Measurements from ENCODE around the gene PDZD8.
"Not testable (repeated sequence)": the region's sequence is repeated elsewhere in the genome, so short reads cannot be mapped to it uniquely, and the experiment has no call there.

The PDZD8 gene

DNA sequence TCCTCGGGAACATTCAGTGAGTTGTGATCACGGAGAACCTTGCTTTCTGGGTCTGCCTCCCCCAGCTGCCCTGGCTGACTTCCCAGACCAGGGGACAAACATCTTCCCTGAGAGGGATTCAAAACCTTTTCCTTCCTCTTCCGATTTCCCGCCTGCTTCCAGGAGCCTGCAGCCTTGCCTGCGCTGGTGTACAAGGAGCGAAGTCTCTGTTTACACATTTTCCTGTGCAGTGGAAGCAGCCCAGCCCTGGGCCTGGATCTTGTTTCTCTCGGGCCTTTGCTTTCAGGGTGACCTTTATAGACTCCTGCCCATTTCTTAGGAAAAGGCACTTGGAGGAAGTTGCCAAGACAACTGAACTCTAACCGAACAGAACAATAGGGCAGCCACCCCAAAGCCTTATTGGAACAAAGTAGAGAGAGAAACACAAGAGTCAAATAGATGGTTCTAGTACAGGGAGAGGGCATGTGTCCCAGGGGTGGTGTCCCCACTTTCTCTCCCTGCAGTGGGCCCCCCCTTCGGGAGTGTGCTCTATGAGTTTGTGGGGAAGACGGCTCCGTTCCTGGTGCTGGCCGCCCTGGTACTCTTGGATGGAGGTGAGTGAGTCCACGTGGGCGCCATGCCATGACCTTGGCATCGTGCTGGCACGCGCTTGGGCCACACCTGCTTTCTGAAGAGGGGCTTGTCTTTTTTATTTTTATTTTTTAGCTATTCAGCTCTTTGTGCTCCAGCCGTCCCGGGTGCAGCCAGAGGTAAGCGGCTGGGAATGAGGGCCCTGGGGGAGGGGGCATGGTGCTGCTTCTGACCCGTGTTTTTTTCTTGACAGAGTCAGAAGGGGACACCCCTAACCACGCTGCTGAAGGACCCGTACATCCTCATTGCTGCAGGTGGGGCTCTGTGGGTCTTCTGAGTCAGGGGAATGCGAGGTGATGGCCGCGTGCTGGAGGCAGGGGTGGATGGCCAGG lies 120.2 kb downstream of the PDZD8 start:
- DNase-seq (ENCODE audit: low read depth) = no peak

DNA sequence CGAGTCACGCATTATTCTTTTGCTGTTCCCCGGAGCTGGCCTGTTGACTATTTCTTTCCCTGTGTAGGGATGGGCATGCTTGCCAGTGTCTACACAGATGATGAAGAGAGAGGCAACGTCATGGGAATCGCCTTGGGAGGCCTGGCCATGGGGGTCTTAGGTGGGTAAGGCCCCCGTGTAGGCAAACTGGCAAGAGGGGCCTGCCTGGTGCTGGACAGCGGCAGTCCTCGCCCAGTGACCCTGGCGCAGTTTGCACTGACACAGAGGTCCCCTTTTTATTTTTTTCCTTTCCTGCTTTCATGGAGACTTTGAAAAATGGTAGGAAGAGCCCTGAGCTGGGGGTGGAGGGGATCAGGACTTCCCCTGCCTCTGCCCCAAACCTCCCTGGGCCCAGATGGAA lies 120.9 kb downstream of the PDZD8 start:
- DNase-seq (ENCODE audit: low read depth) = no peak

DNA sequence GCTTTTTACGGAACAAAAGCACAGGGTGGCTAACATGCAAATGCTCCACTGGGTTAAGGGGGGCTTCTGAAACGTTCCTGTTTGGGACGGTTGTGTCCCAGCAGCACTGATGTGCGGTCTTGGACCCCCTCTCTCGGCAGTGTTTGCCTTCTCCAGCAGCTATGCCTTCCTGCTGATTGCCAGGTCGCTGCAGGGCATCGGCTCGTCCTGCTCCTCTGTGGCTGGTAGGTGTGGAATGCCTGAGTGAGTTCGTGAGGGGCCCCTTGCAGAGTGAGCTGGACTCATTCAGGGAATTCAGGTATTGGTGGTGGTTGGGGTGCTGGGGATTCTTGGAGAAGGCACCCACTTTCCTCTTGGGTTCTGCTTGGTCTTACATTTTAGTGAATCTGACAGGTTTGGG lies 121.3 kb downstream of the PDZD8 start:
- no peak for DNase-seq (ENCODE audit: low read depth)

DNA sequence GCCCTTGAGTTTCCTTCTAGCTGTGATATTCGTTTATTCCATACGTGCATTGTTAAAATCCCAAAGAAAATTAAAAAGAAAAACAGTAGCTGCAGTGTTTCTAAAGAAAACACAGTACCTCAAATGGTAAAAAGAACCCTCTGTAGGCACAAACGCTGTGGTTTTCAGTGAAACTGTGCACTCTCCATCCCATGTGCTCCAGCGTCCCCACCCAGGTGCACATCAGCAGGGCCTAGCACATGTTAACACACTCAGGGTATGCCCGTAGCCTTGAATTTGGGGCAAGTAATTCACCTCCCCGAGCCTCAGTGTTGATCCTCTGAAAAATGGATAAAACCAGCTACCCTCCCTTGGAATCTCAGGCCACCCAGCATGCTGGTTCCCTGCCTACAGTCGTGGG lies 124.8 kb downstream of the PDZD8 start:
- no peak for DNase-seq (ENCODE audit: low read depth)

DNA sequence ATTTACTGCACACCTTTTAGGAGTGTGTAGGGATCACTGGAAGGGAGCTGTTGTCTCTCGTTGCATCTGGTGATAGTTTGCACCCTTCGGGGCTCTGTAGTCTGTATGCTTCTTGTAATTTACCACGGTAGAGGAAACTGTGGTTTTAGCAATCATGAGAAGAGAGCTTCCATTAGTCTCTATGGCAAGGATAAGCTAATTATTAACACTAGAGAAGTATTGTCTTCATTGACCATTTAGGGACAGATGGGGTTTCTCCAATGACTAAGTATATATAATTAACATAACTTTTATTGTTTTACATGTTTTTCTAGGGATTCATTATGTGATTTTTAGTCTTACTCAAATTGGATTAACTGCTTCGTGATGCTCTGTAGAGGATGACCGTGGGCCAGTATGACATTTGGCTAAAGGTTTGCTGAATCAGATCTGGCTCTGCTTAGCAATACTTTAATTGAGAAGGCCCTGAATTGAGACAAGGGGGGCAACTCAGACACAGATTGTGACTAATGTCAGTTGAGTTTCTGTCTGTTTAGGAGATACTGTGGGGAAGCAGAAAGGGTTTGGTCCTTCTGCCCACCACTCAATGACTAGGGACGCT lies 125.6 kb downstream of the PDZD8 start:
- no peak for DNase-seq (ENCODE audit: low read depth)

DNA sequence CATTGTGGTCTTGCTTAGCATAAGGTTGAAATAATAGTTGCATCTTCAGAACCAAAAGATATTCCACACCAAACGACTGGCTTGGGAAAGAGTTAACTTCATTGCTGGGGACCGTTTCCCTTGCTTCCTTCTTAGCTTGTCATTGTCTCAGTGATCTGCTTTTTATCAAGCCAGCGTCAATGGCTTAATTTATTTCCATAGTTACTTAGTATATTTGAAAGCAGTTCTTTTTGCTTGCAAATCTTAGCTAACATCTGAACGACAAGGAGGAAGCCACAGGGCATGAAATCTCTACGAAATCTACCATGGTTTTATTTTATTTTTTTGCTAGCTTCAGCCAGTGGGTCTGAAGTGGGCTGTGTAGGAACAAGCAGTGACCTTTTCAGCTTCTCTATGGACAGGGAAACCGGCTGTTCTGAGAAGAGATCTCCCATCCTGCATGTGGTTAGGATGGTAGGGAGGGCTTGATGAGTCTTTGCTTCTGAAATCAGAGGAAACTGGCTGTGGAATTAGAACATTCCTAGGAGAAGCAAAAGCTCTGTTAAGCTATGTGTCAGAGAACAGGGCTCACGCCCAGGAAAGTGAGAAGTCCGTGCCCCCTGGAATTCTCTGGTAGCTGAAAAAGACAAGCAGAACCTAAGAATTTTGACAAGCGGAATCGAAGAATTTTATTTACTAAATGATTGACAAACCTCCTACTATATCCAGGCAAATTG lies 126.3 kb downstream of the PDZD8 start:
- DNase-seq (ENCODE audit: low read depth) = peak; percentile 12

DNA sequence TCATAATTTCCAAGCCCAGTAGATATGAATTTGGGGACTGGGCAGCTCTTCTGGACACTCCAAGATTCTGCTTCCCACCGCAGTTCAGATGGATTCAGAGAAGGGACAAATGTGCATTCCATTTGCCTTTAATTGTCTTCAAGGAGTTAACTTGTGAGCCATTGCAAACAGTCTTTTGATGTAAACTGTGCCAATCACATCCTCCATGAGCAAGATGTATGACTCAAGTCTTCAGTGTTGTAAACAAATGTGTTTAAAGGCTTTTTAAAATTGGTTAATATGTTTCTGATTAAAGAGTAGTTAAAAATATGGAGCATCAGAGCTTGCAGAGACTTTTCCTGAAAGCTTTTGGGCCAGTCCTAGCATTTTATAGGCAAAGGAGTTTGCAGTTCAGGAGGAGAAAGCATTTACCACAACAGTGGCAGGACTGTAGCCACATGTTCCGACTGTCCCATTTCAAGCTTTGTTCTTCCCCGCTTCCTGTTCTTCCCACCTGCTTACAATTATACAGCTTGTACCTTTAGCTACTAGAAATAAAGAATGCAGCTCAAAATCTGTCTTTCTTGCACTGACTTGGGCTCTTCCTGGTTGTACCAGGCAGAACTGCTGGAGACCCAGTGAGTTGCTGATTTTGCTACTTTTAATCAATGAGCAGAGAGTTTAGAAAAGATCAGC lies 128.1 kb downstream of the PDZD8 start:
- DNase-seq (ENCODE audit: low read depth) = no peak

DNA sequence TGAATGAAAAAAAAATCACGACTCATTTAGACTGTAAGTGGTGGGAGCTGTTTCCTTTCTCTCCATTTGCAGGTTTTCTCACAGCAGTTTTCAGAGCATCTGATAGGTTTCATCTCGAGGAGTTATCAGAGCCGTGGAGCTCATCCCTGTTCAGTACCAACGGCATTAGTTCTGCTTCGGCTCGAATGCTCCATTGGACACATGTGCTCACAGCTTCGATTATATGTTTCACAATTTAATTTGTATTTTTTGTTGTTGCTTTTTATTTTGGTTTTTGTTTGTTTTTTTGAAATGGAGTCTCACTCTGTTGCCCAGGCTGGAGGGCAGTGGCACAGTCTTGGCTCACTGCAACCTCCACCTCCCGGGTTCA lies 132.8 kb downstream of the PDZD8 start:
- no peak for DNase-seq (ENCODE audit: low read depth)

DNA sequence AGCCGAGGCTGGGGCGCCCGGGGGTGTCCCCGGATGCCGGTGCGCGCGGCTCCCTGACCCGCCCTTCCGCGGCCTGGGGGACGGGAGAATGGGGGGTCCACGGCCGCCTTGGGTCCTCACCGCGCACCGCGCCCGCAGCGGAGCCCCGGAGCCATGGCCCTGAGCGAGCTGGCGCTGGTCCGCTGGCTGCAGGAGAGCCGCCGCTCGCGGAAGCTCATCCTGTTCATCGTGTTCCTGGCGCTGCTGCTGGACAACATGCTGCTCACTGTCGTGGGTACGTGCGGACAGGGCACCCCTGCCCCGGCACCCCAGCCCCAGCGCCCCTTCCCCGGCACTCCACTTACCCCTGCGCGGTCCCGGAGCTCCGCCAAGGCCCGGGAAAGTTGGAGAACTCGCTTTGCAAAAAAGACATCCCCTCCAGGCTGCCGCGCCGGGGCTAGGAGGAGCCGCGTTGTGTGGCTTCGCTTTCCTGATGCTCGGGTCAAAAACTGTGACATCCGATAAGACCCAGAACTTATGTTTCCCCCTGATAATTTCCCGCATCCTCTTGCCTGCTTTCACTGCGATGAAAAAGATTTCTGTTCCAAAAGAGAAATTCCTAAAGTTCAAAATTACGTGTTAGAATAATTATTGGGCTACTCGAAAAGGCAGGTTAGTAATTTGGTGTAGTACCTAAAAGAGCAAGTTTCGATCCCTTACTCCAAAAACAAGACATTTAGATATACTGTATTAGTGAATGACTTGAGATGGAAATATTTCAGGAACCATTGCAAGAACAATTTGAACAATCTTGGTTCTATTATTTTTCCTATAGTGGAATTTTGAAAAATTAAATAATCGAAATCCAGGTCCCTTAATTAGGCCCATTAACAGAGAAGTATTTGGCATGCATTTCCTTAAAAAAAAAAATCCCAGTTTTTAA lies 133.4 kb downstream of the PDZD8 start:
- DNase-seq (ENCODE audit: low read depth) = no peak

DNA sequence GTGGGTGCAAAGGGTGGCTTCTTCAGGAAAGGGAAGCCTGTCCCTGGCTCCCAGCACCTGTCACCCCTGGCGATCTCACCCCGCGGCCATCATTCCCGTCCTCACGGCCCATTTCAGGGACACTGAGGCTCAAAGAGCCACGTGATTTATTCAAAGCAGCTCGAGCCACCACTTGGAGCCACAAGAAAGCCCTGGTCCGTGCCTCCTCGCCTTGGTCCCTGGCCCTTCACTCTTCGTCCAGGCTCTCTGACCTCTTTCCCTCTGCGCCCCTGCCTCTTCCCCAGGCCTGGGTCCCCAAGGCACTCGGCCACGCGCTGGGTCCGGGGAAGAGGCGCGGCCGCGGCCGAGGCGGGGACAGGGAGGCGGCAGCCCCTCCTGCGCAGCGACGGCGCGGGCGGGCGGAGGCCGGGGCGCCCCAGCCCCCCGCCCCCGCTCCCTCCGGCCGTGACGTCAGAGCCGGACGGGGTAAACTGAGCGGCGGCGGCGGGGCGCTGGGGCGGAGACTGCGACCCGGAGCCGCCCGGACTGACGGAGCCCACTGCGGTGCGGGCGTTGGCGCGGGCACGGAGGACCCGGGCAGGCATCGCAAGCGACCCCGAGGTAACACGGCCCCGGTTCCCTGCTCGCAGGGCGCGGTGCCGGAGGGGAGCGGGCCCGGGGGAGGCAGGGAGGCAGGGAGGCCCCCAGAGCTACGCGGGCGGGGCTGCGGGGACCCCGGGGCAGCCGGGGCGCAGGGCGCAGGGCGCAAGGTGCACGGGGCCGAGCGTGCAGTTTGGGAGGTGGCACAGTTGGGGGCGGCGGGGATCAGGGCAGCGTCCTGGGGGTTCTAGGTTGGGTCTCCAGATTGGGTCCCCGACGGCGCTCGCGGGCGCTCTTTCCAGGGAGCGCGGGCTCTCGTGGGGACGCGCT lies 134.4 kb downstream of the PDZD8 start, which contains the start of gene SLC18A2:
SLC18A2 (plus strand) TSS at position 494 of the 909 bp plus-strand sequence. CDS start 580 bp downstream, outside the sequence.
- DNase-seq (ENCODE audit: low read depth) = no peak

DNA sequence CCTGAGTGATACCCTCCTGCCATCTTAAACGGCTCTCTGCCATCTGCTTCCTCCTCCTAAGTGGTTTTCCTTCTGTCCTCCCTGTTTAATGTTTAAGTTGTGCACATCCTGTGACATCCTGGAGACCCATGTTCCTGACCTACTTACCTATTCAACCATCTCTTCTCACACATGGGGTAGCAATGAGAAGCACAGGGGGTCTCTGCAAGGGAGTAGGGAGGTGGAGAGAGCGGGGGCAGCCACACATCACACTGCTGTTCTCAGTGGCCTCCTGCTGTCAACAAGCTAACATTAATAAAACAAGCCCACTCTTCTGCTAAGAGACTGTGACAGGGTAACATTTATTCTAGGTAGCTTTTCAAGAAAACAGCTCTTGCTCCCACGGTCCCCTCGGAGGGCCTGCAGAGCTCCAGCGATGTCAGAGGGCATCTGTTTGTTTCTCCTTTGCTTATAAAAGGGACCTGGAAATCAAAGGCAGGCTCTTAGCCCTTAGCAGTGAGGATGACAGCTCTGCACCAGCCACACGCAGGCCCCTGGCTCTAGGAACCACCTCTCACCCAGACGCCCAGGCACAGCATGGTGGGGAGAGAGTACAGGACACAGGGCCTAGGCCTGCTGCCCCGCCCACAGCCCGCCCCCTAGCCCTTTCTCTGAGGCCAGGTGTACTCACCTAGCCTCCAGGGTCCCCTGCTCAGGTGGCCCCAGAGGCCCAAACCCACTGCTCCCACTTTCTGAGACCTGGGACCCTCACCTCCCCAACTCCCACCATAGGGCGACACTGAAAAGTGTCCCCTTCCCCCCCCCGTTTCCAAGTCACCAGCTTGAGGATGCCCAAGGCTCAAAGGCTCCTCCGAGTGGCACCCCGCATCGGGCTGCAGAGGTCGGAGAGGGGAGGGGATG lies 135.3 kb downstream of the PDZD8 start:
- no peak for DNase-seq (ENCODE audit: low read depth)

DNA sequence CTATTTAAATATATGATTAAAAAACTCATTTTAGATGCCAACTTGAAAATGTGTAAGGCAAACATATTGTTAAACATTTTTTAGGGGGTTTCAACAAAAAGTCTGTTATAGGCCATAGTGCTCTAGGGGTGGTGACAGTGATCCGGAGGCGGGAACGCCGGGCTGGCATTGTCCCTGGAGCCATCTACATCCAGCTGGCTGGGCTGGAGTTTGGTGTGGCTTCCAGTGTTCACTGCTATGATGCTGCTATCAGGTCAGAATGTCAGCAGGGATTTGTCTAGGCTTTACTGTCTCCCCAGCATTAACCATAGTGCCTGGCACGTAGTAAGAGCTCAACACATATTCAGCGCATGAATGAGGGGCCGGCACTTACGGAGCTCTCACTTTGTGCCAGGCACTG lies 136.2 kb downstream of the PDZD8 start:
- no peak for DNase-seq (ENCODE audit: low read depth)

DNA sequence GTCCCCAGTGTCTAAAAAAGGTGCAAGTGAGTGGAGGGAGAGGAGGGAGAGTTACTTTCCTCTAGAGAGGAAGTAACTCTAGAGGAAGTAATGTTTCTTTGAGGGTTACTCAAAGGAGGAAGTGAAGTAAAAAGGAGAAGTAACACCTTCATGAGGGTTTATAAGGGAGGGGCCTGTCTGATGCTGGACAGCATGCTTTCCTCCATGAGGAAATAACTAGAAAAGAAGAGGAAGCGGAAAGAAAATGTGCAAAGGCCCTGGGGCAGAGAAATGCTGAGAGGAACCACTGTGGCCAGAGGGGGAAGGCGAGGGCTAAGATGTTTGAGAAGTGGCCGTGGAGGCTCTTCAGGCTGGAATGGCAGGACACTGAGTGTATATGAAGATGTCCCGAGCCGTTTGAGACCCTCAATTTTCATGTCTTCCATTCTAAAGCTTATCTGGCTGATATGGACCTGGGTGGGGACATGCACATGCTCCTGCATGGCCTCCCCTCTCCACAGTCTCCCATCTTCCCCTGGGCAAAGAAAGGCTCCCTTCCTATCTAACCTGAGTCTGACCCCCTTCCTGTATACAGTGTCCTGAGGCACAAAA lies 137.7 kb downstream of the PDZD8 start:
- no peak for DNase-seq (ENCODE audit: low read depth)

DNA sequence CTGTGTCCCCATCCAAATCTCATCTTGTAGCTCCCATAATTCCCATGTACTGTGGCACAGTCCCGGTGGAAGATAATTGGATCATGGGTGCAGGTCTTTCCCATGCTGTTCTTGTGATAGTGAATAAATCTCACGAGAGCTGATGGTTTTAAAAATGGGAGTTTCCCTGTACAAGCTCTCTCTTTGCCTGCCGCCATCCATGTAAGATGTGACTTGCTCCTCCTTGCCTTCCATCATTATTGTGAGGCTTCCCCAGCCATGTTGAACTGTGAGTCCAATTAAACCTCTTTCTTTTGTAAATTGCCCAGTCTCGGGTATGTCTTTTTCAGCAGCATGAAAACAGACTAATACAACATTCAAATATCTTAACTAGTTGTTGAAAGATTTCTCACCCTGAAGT lies 145.1 kb downstream of the PDZD8 start:
- DNase-seq (ENCODE audit: low read depth) = not testable (repeated sequence)

DNA sequence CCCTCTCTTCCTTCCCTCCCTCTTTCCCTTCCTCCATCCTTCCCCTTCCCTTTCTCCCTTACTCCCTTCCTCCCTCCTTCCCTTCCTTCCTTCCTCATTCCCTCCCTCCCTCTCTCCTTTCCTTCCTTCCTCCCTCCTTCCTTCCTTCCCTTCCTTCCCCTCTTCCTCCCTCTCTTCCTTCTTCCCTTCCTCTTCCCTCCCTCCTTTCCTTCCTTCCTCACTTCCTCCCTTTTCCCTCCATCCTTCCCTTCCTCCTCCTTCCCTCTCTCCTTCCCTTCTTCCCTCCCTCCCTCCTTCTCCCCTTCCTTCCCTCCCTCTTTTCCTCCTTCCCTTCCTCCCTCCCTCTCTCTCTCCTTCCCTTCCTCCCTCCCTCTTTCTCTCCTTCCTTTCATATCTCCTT lies 147.0 kb downstream of the PDZD8 start:
- no peak for DNase-seq (ENCODE audit: low read depth)
